Measurements from ENCODE around the gene FNDC10.

FNDC10 gene

GRCh38 chr1:1605724-1606123, 5.8 kb upstream of the FNDC10 start:
- TF ChIP-seq, protein P1, sequence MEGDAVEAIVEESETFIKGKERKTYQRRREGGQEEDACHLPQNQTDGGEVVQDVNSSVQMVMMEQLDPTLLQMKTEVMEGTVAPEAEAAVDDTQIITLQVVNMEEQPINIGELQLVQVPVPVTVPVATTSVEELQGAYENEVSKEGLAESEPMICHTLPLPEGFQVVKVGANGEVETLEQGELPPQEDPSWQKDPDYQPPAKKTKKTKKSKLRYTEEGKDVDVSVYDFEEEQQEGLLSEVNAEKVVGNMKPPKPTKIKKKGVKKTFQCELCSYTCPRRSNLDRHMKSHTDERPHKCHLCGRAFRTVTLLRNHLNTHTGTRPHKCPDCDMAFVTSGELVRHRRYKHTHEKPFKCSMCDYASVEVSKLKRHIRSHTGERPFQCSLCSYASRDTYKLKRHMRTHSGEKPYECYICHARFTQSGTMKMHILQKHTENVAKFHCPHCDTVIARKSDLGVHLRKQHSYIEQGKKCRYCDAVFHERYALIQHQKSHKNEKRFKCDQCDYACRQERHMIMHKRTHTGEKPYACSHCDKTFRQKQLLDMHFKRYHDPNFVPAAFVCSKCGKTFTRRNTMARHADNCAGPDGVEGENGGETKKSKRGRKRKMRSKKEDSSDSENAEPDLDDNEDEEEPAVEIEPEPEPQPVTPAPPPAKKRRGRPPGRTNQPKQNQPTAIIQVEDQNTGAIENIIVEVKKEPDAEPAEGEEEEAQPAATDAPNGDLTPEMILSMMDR (IDR thresholded peaks at IDR 0.05; ENCODE audit: low read depth, low read length): no peak
- Histone ChIP-seq H3K4me1 (peaks cover 15% of the 10 kb centered on the region), H3K4me3 (ENCODE audit: low read depth, low read length) (no peak overlapping the region), H3K36me3 (no peaks in the 10 kb centered on the region), H3K9me3 (no peaks in the 10 kb centered on the region), H3K27me3 (no peaks in the 10 kb centered on the region)
- DNase-seq: no peak

- peaks cover 13% of the 10 kb centered on the region for H3K4me1 ChIP-seq
- no peaks in the 10 kb centered on the region for H3K27me3 ChIP-seq
- H3K9me3 ChIP-seq: no peaks in the 10 kb centered on the region
- TF ChIP-seq, protein P1 (IDR thresholded peaks at IDR 0.05; ENCODE audit: low read depth, low read length): no peak
- DNase-seq: no peak
- no peak overlapping the region for H3K4me3 ChIP-seq (ENCODE audit: low read depth, low read length)
- no peaks in the 10 kb centered on the region for H3K36me3 ChIP-seq
Measured at GRCh38 chr1:1605034-1605591, 5.2 kb upstream of the FNDC10 start.

DNA sequence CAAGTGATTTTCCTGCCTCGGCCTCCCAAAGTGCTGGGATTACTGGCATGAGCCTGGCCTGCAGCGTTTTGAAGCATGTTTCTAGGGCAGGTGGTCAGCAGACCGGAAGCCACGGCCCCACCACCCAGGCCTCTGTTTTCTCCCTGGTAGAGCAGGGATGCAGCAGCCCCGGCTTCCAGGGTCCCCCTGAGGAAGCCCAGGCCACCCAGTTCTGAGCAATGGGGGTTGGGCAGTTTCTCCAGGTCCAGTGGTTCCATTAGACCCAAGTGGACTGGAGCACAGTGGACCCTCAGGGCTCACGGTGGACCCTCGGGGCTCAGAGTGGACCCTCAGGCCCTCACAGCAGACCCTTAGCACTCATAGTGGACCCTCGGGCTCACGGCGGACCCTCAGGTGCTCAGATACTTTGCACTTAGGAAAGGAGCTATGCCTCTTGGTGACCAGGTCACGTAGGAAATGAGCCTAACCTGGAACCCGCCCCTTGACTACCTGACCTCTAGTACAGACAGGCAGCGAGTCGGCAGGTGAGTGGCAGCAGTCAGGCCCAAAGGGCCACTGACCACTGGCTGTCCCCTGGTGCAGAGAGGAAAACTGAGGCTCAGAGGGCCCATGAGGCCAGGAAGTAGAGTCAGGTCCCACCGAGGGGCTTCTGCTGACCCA, 4.6 kb upstream of the FNDC10 start:
- no peak for DNase-seq
- TF ChIP-seq, protein P1 (IDR thresholded peaks at IDR 0.05; ENCODE audit: low read depth, low read length): no peak

DNA sequence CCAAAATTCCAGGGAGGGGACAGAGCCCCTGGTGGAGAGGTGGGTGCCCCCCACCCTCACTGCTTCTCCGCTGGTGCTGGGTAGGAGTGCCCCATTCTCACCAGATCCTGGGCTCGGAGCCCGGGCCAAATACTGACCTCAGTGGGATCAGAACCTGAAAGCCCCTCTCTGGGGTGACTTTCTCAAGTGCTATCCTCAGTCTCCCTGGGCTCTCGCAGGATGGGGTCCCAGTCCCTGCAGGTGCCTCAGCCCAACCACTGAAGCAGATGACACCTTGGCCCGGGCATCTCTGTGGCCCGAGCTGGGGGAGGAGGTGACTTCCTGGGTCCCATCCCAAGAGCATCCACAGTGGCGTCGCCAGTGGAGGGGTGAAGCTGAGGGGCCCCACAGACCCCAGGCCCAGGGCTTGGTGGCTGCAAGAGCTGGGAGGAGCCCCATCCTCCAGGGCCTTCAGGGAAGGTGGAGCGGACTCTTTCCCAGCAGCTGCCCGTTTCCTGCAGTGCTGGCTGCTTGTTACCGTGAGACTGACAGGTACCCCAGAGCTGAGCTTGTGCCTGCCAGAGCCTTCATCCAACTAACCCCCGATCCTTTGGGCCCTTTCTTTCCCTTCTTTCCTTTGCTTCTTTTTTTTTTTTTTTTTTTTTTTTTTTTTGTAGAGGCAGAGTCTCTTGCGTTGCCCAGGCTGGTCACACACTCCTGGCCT, 3.9 kb upstream of the FNDC10 start:
- Histone ChIP-seq H3K27me3 (peaks cover 4% of the 10 kb centered on the region), H3K36me3 (no peaks in the 10 kb centered on the region), H3K9me3 (no peaks in the 10 kb centered on the region), H3K4me1 (peaks cover 10% of the 10 kb centered on the region), H3K4me3 (ENCODE audit: low read depth, low read length) (no peak overlapping the region)
- TF ChIP-seq, protein P1 (IDR thresholded peaks at IDR 0.05; ENCODE audit: low read depth, low read length): no peak
- no peak for DNase-seq

More for the DNA sequence above, 4.6 kb upstream of the FNDC10 start:
- peaks cover 2% of the 10 kb centered on the region for H3K27me3 ChIP-seq
- no peaks in the 10 kb centered on the region for H3K9me3 ChIP-seq
- H3K4me1 ChIP-seq: peaks cover 10% of the 10 kb centered on the region
- H3K4me3 ChIP-seq (ENCODE audit: low read depth, low read length): no peak overlapping the region
- no peaks in the 10 kb centered on the region for H3K36me3 ChIP-seq

GRCh38 chr1:1602968-1603506, 3.1 kb upstream of the FNDC10 start:
- no peaks in the 10 kb centered on the region for H3K9me3 ChIP-seq
- TF ChIP-seq, protein P1 (IDR thresholded peaks at IDR 0.05; ENCODE audit: low read depth, low read length): no peak
- DNase-seq: peak; percentile 78
- H3K4me1 ChIP-seq: peaks cover 10% of the 10 kb centered on the region
- no peak overlapping the region for H3K4me3 ChIP-seq (ENCODE audit: low read depth, low read length)
- H3K36me3 ChIP-seq: no peaks in the 10 kb centered on the region
- peaks cover 4% of the 10 kb centered on the region for H3K27me3 ChIP-seq
